ENCODE results near the gene SLC25A41. TPM values are rescaled to one million over a fixed set of nuclear protein-coding genes. Genes with fewer than 3 reads are reported as not detected.

The SLC25A41 gene
- 0.16 and 0.23 TPM in 2 replicates for total RNA-seq

DNA sequence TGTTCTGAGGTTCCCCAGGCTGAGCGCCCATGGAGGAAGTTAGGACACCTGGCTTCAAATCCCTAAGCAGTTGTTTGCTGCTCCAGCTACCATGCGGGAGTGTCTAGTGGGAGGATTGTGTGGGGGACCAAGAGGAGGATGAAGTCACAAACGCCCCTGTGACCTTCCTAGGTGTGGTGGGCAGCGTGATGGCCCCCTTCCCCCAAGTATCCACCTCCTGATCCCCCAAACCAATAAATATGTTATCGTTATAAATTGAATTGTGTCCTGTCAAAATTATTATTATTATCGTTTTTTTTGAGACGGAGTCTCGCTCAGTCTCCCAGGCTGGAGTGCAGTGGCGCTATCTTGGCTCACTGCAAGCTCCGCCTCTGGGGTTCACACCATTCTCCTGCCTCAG lies at the start of gene SLC25A41:
SLC25A41 (minus strand) TSS at position 101 of the 400 bp plus-strand sequence; CDS start at position 31, 70 bp downstream.
- intact Hi-C loops (cut with micrococcal nuclease), result no loop called here

DNA sequence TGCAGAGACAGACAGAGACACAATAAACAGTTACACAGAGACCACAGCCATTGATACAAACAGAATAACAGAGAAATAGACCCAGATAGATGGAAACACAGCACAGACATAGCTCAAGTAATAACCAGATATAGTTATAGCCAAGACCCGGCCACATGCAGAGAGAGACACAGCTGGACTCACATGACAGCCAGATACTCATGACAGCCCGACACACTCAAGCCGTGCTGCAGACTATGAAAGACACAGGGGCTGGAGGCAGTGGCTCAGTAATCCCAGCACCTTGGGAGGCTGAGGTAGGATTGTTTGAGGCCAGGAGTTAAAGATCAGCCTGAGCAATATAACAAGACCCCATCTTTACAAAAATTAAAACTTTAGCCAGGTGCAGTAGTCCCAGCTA lies 49.7 kb upstream of the SLC25A41 start:
- intact Hi-C loops (cut with micrococcal nuclease), result no loop called here

DNA sequence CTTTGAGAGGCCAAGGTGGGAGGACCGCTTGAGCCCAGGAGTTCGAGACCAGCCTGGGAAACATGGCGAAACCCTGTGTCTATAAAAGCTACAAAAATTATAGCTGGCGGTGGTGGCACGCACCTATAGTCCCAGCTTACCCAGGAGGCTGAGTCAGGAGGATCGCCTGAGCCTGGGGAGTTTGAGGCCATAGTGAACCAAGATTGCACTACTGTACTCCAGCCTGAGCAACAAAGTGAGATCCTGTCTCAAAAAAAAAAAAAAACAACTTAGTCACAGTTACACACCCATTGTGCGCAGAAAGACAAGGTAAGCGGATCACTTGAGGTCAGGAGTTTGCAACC lies 48.8 kb upstream of the SLC25A41 start:
- intact Hi-C loops (cut with micrococcal nuclease), result no loop called here

DNA sequence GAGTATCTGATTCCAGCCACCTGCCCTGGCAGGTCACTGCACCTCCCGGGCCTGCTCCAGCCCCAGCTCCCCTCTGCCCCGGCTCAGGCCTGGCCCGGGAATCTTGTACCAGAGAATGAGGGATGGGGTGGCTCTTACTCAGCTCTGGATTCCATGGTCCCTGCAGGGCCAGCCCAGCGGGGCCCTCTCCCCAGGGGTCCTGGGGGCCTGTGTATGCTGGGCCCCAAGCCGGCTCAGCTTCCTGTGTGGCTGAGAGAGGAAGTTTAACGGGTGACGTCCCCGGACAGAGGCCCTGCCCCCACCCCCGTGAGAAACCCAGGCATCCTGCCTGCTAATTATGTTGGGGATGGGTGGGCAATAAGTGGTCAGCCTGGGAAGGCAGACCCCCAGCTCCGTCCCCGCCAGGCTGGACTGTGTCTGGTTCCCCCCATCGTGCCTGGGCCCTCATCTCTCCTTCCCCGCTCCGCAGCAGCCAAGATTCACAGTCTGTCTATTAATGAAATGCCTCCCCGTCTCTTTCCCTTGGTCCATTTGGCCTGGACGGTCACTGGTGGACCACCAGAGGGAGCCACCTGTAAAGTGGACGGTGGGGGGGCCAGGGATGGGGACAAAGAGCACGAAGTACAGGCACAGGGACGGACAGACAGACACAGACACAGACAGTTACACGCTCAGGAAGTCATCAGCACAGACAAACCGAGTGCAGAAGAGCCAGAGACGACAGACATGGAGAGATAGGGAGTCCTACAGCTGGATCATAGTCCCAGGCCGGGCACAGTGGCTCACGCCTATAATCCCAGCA lies 48.2 kb upstream of the SLC25A41 start, which contains the start of gene DENND1C:
DENND1C (minus strand) TSS at position 247 of the 802 bp plus-strand sequence; CDS start at position 155, 92 bp downstream.
- intact Hi-C loops (cut with micrococcal nuclease), result loop anchor here (1.0 to 2.0 kb wide), 2 partner anchors 21 to 23 kb away; no protein-coding TSS in a partner anchor

DNA sequence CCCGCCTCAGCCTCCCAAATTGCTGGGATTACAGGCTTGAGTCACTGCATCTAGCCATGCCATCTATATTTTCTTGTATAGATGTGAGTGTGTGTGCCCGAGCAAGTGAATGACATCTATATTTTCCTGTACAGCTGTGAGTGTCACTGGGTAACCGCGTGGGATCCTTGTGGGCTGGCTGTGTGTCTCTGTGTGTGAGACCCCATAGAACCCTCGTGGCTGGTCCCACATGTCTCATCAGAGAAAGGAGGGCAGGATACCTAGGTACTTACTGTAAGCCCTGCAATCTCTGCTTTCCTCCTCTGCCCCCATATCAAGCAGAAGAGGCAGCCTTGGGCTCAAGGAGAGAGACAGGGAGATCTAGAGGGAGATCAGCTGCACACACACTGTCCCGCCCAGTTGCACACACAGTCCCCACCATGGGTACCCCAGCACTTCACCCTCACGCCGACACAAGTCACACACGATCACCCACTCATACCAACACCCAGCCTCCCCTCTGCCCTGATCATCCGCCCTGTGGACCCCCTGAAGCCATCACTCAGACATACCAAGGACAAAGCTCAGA lies 47.4 kb upstream of the SLC25A41 start:
- intact Hi-C loops (cut with micrococcal nuclease), result loop anchor here (1.0 to 2.0 kb wide), 2 partner anchors 21 to 24 kb away; no protein-coding TSS in a partner anchor

DNA sequence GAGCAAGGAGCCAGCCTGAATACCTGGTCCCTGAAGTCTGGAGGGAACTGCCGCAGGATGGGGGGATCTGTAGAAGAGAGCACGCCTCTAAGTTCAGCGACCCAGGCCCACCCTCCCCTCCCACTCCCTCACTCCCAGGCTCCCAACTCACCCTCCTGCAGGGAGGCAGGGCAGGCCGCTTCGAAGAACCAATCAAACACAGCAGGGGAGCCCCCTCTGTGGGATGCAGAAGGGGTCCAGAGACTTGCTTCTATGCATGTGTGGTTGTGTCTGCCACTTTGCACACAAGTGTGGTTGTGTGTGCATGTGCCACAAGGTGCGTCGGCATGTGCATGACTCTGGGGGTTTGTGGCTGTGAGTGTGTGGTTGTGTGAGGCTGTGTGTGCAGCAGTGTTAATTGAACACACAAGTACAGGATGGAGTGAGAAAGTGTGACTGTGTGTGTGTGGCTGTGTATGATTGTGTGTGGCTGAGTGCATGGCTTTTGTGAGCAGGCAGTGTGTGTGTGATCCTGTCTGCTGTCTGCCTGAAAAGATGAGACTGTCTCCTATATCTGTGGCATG lies 46.4 kb upstream of the SLC25A41 start:
- intact Hi-C loops (cut with micrococcal nuclease), result loop anchor here (2.0 kb wide), 1 partner anchor 25 kb away; no protein-coding TSS in a partner anchor

DNA sequence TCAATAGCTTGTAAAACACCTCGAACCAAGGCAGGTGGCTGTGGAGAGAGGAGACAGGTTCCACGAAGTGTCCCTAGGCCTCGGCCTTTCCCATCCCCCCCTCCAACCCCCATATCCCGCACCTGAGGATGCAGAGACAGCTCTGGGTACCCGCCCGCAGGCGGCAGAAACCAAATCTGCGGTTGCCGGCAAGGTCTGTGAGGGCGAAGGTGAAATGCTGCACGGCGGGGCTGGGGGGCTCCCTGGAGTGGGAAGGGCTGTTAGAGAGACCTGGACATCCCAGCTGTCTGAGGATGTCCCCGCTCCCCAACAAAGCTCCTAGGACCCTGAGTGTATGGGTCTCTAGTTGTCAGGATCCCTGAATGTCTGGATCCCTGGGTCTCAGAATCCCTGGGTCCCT lies 45.3 kb upstream of the SLC25A41 start:
- intact Hi-C loops (cut with micrococcal nuclease), result no loop called here

DNA sequence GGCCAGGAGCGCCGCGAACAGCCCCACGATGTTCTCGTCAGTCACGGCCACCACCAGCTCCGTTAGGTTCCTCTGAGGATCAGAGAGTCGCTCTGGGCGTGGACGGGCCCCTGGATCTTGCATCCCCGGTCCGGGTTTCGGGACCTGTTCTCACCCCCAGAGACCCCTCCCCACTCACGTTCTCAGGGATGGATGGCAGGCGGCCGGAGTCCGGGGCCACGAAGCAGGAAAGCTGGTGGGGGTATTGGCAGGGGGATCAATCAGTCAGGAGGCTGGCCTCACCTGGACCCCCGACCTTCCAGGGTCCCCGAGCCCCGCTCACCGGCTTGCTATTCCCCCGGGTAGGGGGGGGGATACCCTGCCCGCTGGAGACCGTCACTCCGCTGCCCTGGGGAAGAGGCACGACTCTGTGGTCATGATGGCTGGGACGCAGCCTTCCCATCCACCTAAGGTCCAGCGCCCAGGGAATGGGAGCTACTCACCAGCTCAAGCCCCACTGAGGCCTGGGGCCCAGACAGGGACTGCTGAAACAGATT lies 43.4 kb upstream of the SLC25A41 start:
- intact Hi-C loops (cut with micrococcal nuclease), result no loop called here

DNA sequence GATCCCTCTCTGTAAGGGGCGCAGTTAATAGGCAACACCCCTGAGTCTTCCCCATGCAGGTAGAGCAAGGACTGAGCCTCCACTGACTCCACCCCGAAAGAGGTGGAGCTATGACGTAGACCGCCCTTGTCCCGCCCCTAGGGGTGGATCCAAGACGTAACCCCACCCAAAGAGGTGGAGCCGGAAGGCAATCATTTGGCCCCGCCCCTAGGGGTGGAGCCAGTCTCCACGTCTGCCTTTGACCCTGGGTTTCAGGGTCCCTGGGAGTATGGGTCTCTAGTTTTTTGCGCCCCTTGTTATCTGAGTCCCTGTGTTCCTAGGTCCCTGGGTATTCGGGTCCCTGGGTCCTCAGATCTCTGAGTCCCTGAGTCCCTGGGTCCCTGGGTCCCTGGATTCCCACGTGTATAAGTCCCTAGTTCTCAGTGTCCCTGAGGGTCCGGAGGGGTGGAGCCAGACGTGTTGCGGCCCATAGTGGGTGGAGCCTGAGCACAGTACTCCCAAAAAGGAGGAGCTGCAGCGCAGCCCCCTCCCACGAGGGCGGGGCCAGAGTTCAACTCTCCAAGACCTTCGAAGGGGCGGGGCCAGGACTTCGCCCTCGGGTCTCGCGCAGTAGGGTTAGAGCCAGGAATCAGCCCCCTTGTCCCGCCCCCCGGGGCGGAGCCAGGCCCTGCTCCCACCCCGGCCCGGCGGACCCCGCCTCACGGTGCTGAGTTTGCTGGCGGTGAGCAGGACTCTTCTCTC lies 42.8 kb upstream of the SLC25A41 start:
- intact Hi-C loops (cut with micrococcal nuclease), result no loop called here

DNA sequence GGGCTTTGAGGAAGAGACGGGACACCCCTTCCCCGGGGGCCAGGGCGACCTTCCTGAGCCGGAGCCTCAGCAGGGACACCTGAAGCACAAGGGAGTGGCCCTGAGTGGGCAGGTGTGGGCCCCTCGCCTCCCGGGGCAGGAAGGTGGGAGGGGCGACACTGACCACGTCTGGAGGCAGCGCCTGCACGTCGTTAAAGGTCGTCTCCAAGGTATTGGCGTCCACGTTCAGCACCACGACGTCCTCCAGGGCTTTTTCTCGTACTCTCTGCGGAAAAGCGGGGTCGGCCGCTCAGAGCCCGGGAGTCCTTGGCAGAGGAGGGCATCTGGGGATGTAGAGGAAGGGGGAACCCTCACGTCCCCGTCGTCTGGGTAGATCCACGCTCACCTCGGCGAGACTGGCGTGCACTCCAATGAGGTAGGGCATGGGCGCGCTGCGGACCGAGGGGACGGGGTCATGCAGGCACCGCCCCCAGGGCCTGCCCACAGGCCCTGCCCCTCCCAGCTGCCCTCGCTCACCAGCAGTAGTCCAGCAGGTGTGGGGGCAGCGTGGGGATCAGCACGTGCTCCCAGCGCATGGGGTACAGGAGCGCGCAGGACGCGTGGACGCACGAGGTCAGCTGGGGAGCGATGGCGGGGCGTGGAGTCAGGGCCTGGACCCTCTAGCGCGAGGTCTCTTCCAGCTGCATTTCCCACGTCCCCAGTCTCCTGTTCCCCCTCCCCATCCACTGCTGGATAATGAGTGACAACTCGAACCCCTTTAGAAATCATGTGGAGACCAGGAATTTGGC lies 42.0 kb upstream of the SLC25A41 start:
- intact Hi-C loops (cut with micrococcal nuclease), result no loop called here

DNA sequence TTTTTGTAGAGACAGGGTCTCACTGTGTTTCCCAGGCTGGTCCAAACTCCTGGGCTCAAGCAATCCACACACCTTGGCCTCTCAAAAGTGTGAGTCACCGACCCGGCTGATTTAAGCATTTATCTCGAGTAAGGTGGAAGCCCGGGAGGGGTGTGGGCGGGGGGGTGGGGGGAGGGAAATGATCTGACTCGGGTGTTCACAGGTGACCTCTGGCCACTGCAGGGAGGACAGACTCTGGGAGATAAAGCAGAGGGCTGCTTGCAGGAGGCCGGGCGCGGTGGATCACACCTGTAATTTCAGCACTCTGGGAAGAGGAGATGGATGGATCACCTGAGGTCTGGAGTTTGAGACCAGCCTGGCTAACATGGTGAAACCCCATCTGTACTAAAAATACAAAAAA lies 40.1 kb upstream of the SLC25A41 start:
- intact Hi-C loops (cut with micrococcal nuclease), result no loop called here

DNA sequence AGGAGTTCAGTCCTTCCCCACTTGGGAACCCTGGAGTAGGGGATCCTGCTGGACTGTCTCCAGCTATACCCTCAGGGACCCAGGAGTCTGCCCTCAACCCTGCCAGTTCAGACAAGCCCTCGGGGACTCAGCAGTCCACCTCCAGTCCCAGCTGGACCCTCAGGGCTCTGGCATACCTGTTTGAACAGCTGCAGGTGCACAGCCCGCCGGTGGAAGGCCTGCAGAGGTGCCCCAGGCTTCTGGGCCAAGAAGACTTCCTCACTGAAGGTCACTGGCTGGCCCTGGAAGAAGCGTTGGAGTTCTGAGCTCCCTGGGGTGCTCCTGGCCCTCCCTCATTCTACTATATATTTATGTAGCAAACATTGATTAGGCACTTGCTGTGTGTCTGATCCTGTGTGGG lies 39.1 kb upstream of the SLC25A41 start:
- intact Hi-C loops (cut with micrococcal nuclease), result no loop called here

DNA sequence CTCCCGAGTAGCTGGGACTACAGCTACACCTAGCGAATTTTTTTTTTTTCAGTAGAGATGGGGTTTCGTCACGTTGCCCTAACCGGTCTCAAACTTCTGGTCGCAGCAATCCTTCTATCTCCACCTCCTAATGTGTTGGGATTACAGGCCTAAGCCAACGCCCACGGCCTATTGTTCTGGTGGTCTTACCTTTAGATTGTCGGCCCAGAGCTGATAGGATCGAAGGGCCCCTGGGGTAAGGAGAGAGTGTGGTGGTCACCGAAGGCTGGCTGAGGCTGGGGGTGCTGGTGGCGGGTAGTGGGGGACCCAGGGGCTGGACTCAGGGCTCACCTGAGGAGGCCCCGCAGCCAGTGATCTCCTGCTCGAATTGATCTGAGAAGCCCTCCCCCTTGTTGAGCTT lies 37.5 kb upstream of the SLC25A41 start:
- intact Hi-C loops (cut with micrococcal nuclease), result no loop called here

DNA sequence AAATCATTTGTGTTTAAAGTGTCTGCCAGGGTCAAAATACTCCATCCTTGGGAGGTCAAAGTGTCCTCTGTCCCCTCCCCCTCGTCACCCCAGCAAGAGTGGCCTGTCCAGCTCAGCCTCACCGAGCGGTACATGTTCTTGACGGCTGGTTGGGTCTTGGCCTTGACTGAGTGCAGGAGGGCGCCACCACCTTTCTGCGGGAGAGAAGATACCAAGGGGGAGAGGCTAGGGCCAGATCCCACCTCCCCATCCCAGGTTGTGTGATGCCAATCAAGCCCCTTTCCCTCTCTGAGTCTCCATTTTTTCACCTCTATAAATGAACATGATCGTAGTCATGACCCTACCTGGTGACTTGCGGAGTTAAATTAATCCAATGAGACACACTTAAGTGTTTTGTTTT lies 36.6 kb upstream of the SLC25A41 start:
- intact Hi-C loops (cut with micrococcal nuclease), result no loop called here

DNA sequence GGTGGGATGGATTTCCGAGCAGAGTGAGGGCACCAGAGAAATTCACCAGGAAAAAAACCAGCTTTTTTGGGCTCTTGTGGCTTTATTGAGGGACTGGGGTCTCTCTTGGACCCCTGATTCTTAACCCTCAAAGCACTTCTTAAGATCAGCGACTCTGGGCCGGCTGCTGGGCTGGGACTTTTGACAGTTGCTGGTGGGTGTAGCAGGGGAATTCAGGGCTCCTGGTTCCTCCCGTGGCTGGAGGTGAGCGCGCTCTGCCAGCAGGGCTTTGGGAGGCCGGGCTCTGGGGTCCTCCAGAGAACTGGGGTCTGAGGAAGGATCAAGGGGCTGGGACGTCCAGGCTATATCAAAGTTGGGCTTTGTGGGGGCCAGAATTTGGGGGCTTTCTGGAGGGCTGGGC lies 33.8 kb upstream of the SLC25A41 start:
- intact Hi-C loops (cut with micrococcal nuclease), result no loop called here

DNA sequence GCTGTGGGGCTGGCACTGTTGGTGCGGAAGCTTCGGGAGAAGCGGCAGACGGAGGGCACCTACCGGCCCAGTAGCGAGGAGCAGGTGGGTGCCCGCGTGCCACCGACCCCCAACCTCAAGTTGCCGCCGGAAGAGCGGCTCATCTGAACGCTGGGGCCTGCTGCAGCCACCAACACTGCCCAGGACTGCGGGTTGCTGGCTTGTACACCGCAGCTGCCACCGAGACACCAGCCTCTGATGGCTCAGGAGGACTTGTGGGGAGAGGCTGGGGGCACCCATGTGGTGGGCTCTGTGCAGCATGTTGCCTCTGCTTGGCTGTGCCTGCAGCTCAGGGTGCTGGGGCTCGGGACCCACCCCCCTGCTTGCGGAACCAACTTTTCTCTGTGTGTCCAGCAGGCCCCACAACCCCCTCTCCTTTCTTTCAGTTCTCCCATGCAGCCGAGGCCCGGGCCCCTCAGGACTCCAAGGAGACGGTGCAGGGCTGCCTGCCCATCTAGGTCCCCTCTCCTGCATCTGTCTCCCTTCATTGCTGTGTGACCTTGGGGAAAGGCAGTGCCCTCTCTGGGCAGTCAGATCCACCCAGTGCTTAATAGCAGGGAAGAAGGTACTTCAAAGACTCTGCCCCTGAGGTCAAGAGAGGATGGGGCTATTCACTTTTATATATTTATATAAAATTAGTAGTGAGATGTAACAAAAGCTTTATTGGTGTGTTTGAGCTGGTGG lies 33.1 kb upstream of the SLC25A41 start:
- intact Hi-C loops (cut with micrococcal nuclease), result no loop called here

DNA sequence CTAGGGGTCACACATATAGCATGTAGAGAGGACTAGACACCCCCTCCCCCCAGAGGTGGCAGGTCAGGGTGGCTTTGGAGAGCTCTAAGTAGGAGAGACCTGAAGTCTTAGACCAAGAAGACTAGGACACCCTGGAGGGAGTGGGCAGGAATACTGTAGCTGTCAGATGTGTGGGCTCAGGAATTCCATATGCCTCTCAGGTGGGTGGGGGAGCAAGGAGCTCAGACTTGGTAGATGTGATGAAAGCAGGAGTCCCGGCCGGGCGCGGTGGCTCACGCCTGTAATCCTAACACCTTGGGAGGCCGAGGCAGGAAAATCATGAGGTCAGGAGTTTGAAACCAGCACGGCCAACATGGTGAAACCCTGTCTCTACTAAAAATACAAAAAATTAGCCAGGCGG lies 32.1 kb upstream of the SLC25A41 start:
- intact Hi-C loops (cut with micrococcal nuclease), result no loop called here

DNA sequence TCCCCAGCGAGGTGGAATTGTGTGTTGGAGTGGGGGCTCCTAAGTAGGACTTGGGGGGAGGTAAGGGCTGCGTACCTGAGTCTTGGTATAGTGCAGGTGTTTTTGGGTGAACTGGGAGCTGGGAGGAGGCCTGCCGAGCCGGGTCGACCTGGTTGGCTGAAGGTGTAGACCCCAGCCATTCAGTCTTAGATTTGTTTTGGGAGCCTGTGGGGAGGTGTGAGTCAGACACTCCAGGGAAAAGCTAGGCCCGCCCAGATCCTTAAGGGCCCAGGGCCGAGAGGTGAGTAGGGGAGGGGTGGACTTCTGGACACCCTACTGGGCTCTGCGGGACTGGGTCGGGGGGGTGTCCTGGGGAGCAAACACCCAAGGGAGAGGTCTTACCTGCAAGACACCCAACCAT lies 31.4 kb upstream of the SLC25A41 start:
- intact Hi-C loops (cut with micrococcal nuclease), result no loop called here

DNA sequence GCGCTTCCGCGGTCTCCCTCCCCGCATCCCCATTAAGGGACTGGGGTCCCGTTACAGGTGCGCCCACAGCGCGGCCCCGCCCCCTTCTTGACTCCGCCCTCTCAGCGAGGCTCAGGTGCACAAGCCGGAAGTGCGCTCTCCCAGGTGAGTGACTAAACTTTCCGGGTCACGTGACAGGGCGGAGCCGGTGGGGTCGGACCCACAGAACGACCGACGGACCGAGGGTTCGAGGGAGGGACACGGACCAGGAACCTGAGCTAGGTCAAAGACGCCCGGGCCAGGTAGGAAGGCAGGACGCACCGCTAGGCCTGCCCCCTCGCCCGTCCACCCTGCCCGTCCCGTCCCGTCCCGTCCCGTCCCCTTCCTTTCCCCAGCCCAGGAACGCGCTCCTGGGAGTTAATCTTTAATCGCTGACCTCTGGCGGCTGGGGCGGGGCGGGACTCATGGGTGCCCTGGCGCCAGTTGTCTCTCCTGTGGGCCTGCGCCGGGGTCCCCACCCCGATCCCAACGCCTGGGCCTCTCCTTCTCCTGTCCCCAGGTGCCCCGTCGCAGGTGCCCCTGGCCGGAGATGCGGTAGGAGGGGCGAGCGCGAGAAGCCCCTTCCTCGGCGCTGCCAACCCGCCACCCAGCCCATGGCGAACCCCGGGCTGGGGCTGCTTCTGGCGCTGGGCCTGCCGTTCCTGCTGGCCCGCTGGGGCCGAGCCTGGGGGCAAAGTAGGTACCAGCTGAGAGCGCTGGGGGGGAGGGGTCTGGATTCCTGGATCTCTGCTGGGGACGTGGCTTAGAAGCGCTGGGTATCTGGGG lies 30.7 kb upstream of the SLC25A41 start, which contains the start of gene CRB3:
CRB3 (plus strand) TSS at position 202 of the 804 bp plus-strand sequence; CDS start at position 633, 431 bp downstream.
- intact Hi-C loops (cut with micrococcal nuclease), result no loop called here
